ENCODE results near the gene NRP2. TPM values are rescaled to one million over a fixed set of nuclear protein-coding genes. Genes with fewer than 3 reads are reported as not detected.

The NRP2 gene
- total and polyA plus RNA-seq, 2 of the 13 experiments (the other 11 are each of a cell fraction or from before 2014, with no cell fraction given): 0.65 to 1.4 TPM

- TF ChIP-seq HMGXB3 (CRISPR knock-in tag; IDR thresholded peaks at IDR 0.05; ENCODE audit: borderline replicate concordance): no peak
- no peak for TF ChIP-seq CCAR2 (optimal IDR thresholded peaks at IDR 0.05; ENCODE audit: low read depth, low read length)
- no peak for TF ChIP-seq ZNF660 (CRISPR knock-in tag; IDR thresholded peaks at IDR 0.05; ENCODE audit: borderline replicate concordance, low read depth)
- no peak for TF ChIP-seq FOXA3 (CRISPR knock-in tag; IDR thresholded peaks at IDR 0.05)
- no peak for TF ChIP-seq EP300 (IDR thresholded peaks at IDR 0.05; ENCODE audit: low read depth in 2 of 2, low read length in 2 of 2)
- no peak for TF ChIP-seq EP300 (CRISPR knock-in tag; IDR thresholded peaks at IDR 0.05; ENCODE audit: borderline replicate concordance)
- TF ChIP-seq AGO1 (IDR thresholded peaks at IDR 0.05; ENCODE audit: low read depth, low read length, poor library complexity, severe bottlenecking): no peak
- no peak for TF ChIP-seq CEBPB (IDR thresholded peaks at IDR 0.05; ENCODE audit: borderline replicate concordance, low read depth, low read length)
- no peak for TF ChIP-seq NCOA5 (CRISPR knock-in tag; IDR thresholded peaks at IDR 0.05)
- no peak for TF ChIP-seq CBX2 (IDR thresholded peaks at IDR 0.05; ENCODE audit: low read depth, low read length)
- TF ChIP-seq CBX2 (CRISPR knock-in tag; IDR thresholded peaks at IDR 0.05; ENCODE audit: low read depth): no peak
- no peak for TF ChIP-seq PLSCR1 (CRISPR knock-in tag; IDR thresholded peaks at IDR 0.05; ENCODE audit: borderline replicate concordance)
- TF ChIP-seq KLF13 (CRISPR knock-in tag; IDR thresholded peaks at IDR 0.05): no peak
- TF ChIP-seq BCLAF1 (IDR thresholded peaks at IDR 0.05): no peak
- no peak for TF ChIP-seq NR3C1 (CRISPR knock-in tag; IDR thresholded peaks at IDR 0.05)
Observed at GRCh38 chr2:205771031-205771430, 88.7 kb downstream of the NRP2 start (continued).
